IMR-90 (cell line): ENCODE measurements around the gene RAB11A. TPM values are rescaled to one million over a fixed set of nuclear protein-coding genes. Genes with fewer than 3 reads are reported as not detected.

Experiments
- ATAC-seq: fragments of 200-7000 bp; cut with Tn5 transposase; 2 replicates; pipeline ENCODE4 v1.9.1; 2020; ENCODE audit warnings: low read depth, mild to moderate bottlenecking, moderate library complexity
- BruUV-seq: library from RNA; stranded (reverse); fragments of 400-500 nt; replicated peaks from 2 replicates; lab custom pipeline; 2021; lab: Mats Ljungman, UMichigan
- CTCF ChIA-PET: fragments of 300-600 bp; formaldehyde crosslinking; extraction: SDS; loops from one replicate; lab custom pipeline; 2021; ENCODE audit warnings: antibody characterized with exemption; lab: Yijun Ruan, JAX
- POLR2A ChIA-PET: fragments of 300-600 bp; sonication (Branson Sonifier 250); formaldehyde crosslinking; loops from one replicate; lab custom pipeline; 2022; ENCODE audit warnings: antibody characterized with exemption; ENCODE audit not compliant: unreplicated experiment; lab: Charles Lee
- DNase-seq: peaks from one replicate; pipeline ENCODE4 v3.0.0; 2013
- H2AFZ ChIP-seq: replicated peaks from 2 replicates; pipeline ENCODE3; 2013; ENCODE audit warnings: low read length, mild to moderate bottlenecking; ENCODE audit not compliant: poor library complexity
- H2AK5ac ChIP-seq: 2 replicates; pipeline ENCODE4 v1.6.1; 2013; ENCODE audit warnings: low read depth, low read length, inconsistent platforms
- H2AK9ac ChIP-seq: replicated peaks from 2 replicates; pipeline ENCODE3; 2013; ENCODE audit warnings: mild to moderate bottlenecking, low read depth, low read length, moderate library complexity; ENCODE audit not compliant: poor library complexity
- H2BK120ac ChIP-seq: 2 replicates; pipeline ENCODE4 v1.6.1; 2013; ENCODE audit warnings: low read depth, low read length, inconsistent platforms
- H2BK15ac ChIP-seq: 3 replicates; pipeline ENCODE4 v1.6.1; 2013; ENCODE audit warnings: low read depth, low read length, inconsistent platforms
- H2BK20ac ChIP-seq: 2 replicates; pipeline ENCODE4 v1.6.1; 2013; ENCODE audit warnings: low read depth, mild to moderate bottlenecking, inconsistent platforms, low read length, moderate library complexity
- H2BK5ac ChIP-seq: 2 replicates; pipeline ENCODE4 v1.6.1; 2013; ENCODE audit warnings: mild to moderate bottlenecking, low read depth, low read length, inconsistent platforms; ENCODE audit not compliant: poor library complexity, severe bottlenecking
- H3K14ac ChIP-seq: replicated peaks from 2 replicates; pipeline ENCODE4 v1.6.1; 2013; ENCODE audit warnings: low read depth, low read length, inconsistent platforms
- H3K18ac ChIP-seq: 2 replicates; pipeline ENCODE4 v1.6.1; 2013; ENCODE audit warnings: low read depth, low read length, control low read depth
- H3K23ac ChIP-seq: 2 replicates; pipeline ENCODE4 v1.6.1; 2013; ENCODE audit warnings: low read depth, low read length, inconsistent platforms
- H3K27ac ChIP-seq: 2 replicates; pipeline ENCODE4 v1.5.1; 2013; ENCODE audit warnings: mild to moderate bottlenecking, control low read depth, low read length; ENCODE audit not compliant: insufficient read depth
- H3K27me3 ChIP-seq: 2 replicates; pipeline ENCODE4 v1.6.1; 2013; ENCODE audit warnings: low read length; ENCODE audit not compliant: control insufficient read depth, insufficient read depth
- H3K36me3 ChIP-seq: 2 replicates; pipeline ENCODE4 v1.6.1; 2013; ENCODE audit warnings: low read length, mixed read lengths; ENCODE audit not compliant: control insufficient read depth, insufficient read depth
- H3K4ac ChIP-seq: 2 replicates; pipeline ENCODE4 v1.6.1; 2013; ENCODE audit warnings: low read depth, low read length, inconsistent platforms
- H3K4me1 ChIP-seq: 2 replicates; pipeline ENCODE4 v1.6.1; 2013; ENCODE audit warnings: low read length, mixed read lengths; ENCODE audit not compliant: control insufficient read depth, insufficient read depth
- H3K4me2 ChIP-seq: 2 replicates; pipeline ENCODE4 v1.6.1; 2013; ENCODE audit warnings: low read depth, mild to moderate bottlenecking, control low read depth, low read length, moderate library complexity
- H3K4me3 ChIP-seq: 2 replicates; pipeline ENCODE4 v1.5.1; 2013; ENCODE audit warnings: low read depth, mild to moderate bottlenecking, control low read depth, low read length, moderate library complexity; ENCODE audit not compliant: insufficient read depth
- H3K56ac ChIP-seq: 2 replicates; pipeline ENCODE4 v1.6.1; 2013; ENCODE audit warnings: low read length, inconsistent platforms; ENCODE audit not compliant: insufficient read depth; ENCODE audit errors: extremely low read depth
- H3K79me1 ChIP-seq, 2 experiments: 2 replicates each; pipeline ENCODE4 v1.6.1; 2013; ENCODE audit warnings: low read length in 2 of 2, inconsistent platforms in 1 of 2, low read depth in 1 of 2
- H3K9ac ChIP-seq: 2 replicates; pipeline ENCODE4 v1.6.1; 2013; ENCODE audit warnings: low read depth, low read length, control low read depth
- H3K9me1 ChIP-seq: 2 replicates; pipeline ENCODE4 v1.6.1; 2013; ENCODE audit warnings: low read length, inconsistent platforms; ENCODE audit not compliant: insufficient read depth
- H3K9me3 ChIP-seq: 2 replicates; pipeline ENCODE4 v1.6.1; 2013; ENCODE audit warnings: low read length; ENCODE audit not compliant: control insufficient read depth, insufficient read depth
- H4K20me1 ChIP-seq: 2 replicates; pipeline ENCODE4 v1.6.1; 2013; ENCODE audit warnings: low read length, inconsistent platforms; ENCODE audit not compliant: insufficient read depth
- H4K5ac ChIP-seq: 2 replicates; pipeline ENCODE4 v1.6.1; 2013; ENCODE audit warnings: mild to moderate bottlenecking, low read depth, low read length, control low read depth
- H4K8ac ChIP-seq, 2 experiments: 2 replicates each; pipeline ENCODE4 v1.6.1; 2013; ENCODE audit warnings: low read depth in 2 of 2, low read length in 2 of 2, control low read depth in 1 of 2, inconsistent platforms in 1 of 2
- H4K91ac ChIP-seq: 2 replicates; pipeline ENCODE4 v1.6.1; 2013; ENCODE audit warnings: low read depth, low read length, inconsistent platforms; ENCODE audit not compliant: insufficient read depth
- BHLHE40 ChIP-seq: fragments of 150-350 bp; IDR thresholded peaks from 2 replicates; pipeline ENCODE4 v1.6.1; 2016; ENCODE audit warnings: mild to moderate bottlenecking, low read depth, low read length
- CEBPB ChIP-seq: IDR thresholded peaks from 2 replicates; pipeline ENCODE4 v1.6.1; 2012; ENCODE audit warnings: low read depth, low read length, improper control_type of control experiment
- CHD1 ChIP-seq: IDR thresholded peaks from 2 replicates; pipeline ENCODE4 v1.6.1; 2012; ENCODE audit warnings: low read depth, low read length, improper control_type of control experiment
- FOS ChIP-seq: fragments of 150-350 bp; IDR thresholded peaks from 2 replicates; pipeline ENCODE4 v1.6.1; 2016; ENCODE audit warnings: low read depth, low read length
- MAFK ChIP-seq: IDR thresholded peaks from 2 replicates; pipeline ENCODE4 v1.6.1; 2012; ENCODE audit warnings: low read depth, low read length, improper control_type of control experiment
- MAZ ChIP-seq: IDR thresholded peaks from 2 replicates; pipeline ENCODE4 v1.6.1; 2012; ENCODE audit warnings: low read depth, mild to moderate bottlenecking, low read length, improper control_type of control experiment, moderate library complexity, borderline replicate concordance
- MXI1 ChIP-seq: IDR thresholded peaks from 2 replicates; pipeline ENCODE4 v1.6.1; 2012; ENCODE audit warnings: low read depth, mild to moderate bottlenecking, low read length, moderate library complexity, borderline replicate concordance
- NFE2L2 ChIP-seq: fragments of 150-350 bp; IDR thresholded peaks from 2 replicates; pipeline ENCODE4 v1.6.1; 2016; ENCODE audit warnings: low read depth, mild to moderate bottlenecking, low read length
- RAD21 ChIP-seq: IDR thresholded peaks from 2 replicates; pipeline ENCODE4 v1.6.1; 2012; ENCODE audit warnings: low read length, improper control_type of control experiment
- RCOR1 ChIP-seq: IDR thresholded peaks from 2 replicates; pipeline ENCODE4 v1.6.1; 2012; ENCODE audit warnings: mild to moderate bottlenecking, low read length, improper control_type of control experiment; ENCODE audit not compliant: insufficient replicate concordance
- RFX5 ChIP-seq: IDR thresholded peaks from 2 replicates; pipeline ENCODE4 v1.8.0; 2012; ENCODE audit warnings: low read depth, mild to moderate bottlenecking, low read length, moderate library complexity
- SMC3 ChIP-seq: fragments of 150-350 bp; IDR thresholded peaks from 2 replicates; pipeline ENCODE4 v1.6.1; 2016; ENCODE audit warnings: low read depth, mild to moderate bottlenecking, antibody characterized with exemption, low read length, moderate library complexity
- WGBS, 2 experiments: methylation state at CpG; one replicate each; pipeline versions ENCODE4 v1.1.5 to v1.1.7; 2013; ENCODE audit warnings: missing lambda C conversion rate in 2 of 2; ENCODE audit not compliant: insufficient read length in 1 of 2; ENCODE audit errors: extremely low coverage in 2 of 2; 5-methylcytosine and 5-hydroxymethylcytosine counted together
- dilution Hi-C: fragments of 300-500 bp; cut with HindIII; formaldehyde crosslinking; loops from one replicate; pipeline ENCODE4 v1.14.3; 2018; ENCODE audit warnings: low sequenced_read_pairs; ENCODE audit not compliant: unreplicated experiment
- in situ Hi-C: fragments of 300-500 bp; cut with MboI; formaldehyde crosslinking; loops from 3 replicates; pipeline ENCODE4 v1.14.3; 2019; ENCODE audit warnings: low sequenced_read_pairs, inconsistent platforms, mixed read lengths
- intact Hi-C: fragments of 100-400 bp; cut with micrococcal nuclease; formaldehyde crosslinking; loops from 2 replicates; pipeline ENCODE4 v1.10.0; 2022
- polyA plus RNA-seq, 3 experiments: library from polyadenylated mRNA; depleted of rRNA; stranded (reverse); fragments of >200 nt; gene quantifications; 2 replicates each; pipeline ENCODE4 v1.2.3, GENCODE V29; 2012; ENCODE audit warnings: low replicate concordance in 1 of 3
- total RNA-seq: library from RNA; depleted of rRNA; stranded (reverse); fragments of >200 nt; gene quantifications from 2 replicates; pipeline ENCODE4 v1.2.3, GENCODE V29; 2012
- TF ChIP-seq, protein P1 (sequence below): fragments of 150-350 bp; IDR thresholded peaks from 2 replicates; pipeline ENCODE4 v1.6.1; 2017; ENCODE audit warnings: mild to moderate bottlenecking, antibody characterized with exemption, low read length, low read depth
- TF ChIP-seq, protein P2 (sequence below): fragments of 150-350 bp; IDR thresholded peaks from 2 replicates; pipeline ENCODE4 v1.6.1; 2016; ENCODE audit warnings: low read depth, mild to moderate bottlenecking, low read length, moderate library complexity, borderline replicate concordance
- TF ChIP-seq, protein P3 (sequence below): conservative IDR thresholded peaks from 2 replicates; pipeline ENCODE4 v1.5.1; 2012; ENCODE audit warnings: mild to moderate bottlenecking, low read depth, low read length, improper control_type of control experiment

Gene RAB11A
- total and polyA plus RNA-seq, 2 of the 4 experiments (the other 2 are of a cell fraction): 341 to 462 TPM

DNA sequence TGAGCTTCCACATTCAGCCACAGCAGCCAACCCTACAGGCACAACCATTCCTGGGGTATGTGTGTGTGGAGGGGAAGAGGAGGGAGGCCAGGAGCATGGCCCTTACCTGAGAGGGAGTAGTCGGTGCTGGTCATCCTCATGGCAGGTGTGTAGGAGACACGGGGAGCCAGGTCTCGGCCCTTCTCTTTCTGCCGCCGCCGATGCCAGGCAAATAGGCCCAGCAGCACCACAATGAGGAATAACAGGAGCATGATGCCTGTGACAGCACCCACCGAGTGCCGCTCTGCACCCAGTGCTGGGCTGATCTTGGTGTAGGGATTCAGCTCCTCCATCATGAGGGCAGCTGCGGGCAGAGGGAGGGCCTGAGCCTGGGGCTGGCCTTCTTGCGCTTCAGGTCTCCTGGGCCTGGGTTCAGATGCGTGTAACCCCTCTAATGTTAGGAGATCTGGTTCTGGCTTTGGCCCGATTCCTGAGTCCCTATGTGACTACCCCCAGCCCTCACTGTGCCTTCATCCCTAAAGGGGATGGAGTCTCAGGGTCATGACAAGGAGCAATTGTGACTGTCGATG lies 44.4 kb downstream of the RAB11A start:
- Histone ChIP-seq H3K27ac (no peak overlapping the region), H4K8ac (no peak overlapping the region), H3K27me3 (no peaks in the 10 kb centered on the region), H3K79me1 (no peaks in the 10 kb centered on the region), H2BK15ac (no peak overlapping the region), H3K36me3 (peaks cover 12% of the 10 kb centered on the region), H3K4ac (no peak overlapping the region), H4K5ac (no peak overlapping the region), H2BK20ac (no peak overlapping the region), H3K14ac (no peak overlapping the region), H3K4me3 (no peak overlapping the region), H2AFZ (no peak overlapping the region), H3K9ac (no peak overlapping the region), H3K56ac (no peak overlapping the region), H4K20me1 (peaks cover 9% of the 10 kb centered on the region; the same call in 1 of the 2 replicates), H3K18ac (no peak overlapping the region), H3K9me1 (peaks cover 11% of the 10 kb centered on the region; the same call in 1 of the 2 replicates), H4K91ac (no peak overlapping the region), H2BK120ac (no peak overlapping the region), H3K23ac (no peak overlapping the region), H2BK5ac (no peak overlapping the region), H2AK5ac (no peak overlapping the region), H3K9me3 (no peaks in the 10 kb centered on the region), H2AK9ac (no peak overlapping the region), H3K4me1 (peaks cover 5% of the 10 kb centered on the region; the same call in 1 of the 2 replicates), H3K4me2 (no peak overlapping the region)
- POLR2A ChIA-PET: no interaction called here
- in situ Hi-C loops (loop anchor here (25.0 kb wide), 1 partner anchor 574 kb away; the partner anchor contains the start of gene SNAPC5), dilution Hi-C loops (no loop called here), intact Hi-C loops (no loop called here)
- DNase-seq (no peak), ATAC-seq (no peak)
- TF ChIP-seq RCOR1 (no peak), BHLHE40 (no peak), NFE2L2 (no peak), CHD1 (no peak), RAD21 (no peak), MAFK (no peak), MAZ (no peak), SMC3 (no peak), RFX5 (no peak), MXI1 (no peak), FOS (no peak), CEBPB (no peak)
- TF ChIP-seq, protein P1, sequence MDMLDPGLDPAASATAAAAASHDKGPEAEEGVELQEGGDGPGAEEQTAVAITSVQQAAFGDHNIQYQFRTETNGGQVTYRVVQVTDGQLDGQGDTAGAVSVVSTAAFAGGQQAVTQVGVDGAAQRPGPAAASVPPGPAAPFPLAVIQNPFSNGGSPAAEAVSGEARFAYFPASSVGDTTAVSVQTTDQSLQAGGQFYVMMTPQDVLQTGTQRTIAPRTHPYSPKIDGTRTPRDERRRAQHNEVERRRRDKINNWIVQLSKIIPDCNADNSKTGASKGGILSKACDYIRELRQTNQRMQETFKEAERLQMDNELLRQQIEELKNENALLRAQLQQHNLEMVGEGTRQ: no peak
- TF ChIP-seq, protein P2, sequence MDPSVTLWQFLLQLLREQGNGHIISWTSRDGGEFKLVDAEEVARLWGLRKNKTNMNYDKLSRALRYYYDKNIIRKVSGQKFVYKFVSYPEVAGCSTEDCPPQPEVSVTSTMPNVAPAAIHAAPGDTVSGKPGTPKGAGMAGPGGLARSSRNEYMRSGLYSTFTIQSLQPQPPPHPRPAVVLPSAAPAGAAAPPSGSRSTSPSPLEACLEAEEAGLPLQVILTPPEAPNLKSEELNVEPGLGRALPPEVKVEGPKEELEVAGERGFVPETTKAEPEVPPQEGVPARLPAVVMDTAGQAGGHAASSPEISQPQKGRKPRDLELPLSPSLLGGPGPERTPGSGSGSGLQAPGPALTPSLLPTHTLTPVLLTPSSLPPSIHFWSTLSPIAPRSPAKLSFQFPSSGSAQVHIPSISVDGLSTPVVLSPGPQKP: no peak
- TF ChIP-seq, protein P3, sequence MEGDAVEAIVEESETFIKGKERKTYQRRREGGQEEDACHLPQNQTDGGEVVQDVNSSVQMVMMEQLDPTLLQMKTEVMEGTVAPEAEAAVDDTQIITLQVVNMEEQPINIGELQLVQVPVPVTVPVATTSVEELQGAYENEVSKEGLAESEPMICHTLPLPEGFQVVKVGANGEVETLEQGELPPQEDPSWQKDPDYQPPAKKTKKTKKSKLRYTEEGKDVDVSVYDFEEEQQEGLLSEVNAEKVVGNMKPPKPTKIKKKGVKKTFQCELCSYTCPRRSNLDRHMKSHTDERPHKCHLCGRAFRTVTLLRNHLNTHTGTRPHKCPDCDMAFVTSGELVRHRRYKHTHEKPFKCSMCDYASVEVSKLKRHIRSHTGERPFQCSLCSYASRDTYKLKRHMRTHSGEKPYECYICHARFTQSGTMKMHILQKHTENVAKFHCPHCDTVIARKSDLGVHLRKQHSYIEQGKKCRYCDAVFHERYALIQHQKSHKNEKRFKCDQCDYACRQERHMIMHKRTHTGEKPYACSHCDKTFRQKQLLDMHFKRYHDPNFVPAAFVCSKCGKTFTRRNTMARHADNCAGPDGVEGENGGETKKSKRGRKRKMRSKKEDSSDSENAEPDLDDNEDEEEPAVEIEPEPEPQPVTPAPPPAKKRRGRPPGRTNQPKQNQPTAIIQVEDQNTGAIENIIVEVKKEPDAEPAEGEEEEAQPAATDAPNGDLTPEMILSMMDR: no peak
- CTCF ChIA-PET: no interaction called here
- WGBS, 2 experiments: 92% methylated on average over 5 of the region's 13 CpGs; no CpG with 5 or more reads in 1 of the 2 experiments
- no TSS peak for BruUV-seq
